GM21619 (cell line): Measurements from ENCODE around the gene AUTS2.
"Not testable (repeated sequence)": the region's sequence is repeated elsewhere in the genome, so short reads cannot be mapped to it uniquely, and the experiment has no call there.

Experiments
- ATAC-seq: cut with Tn5 transposase; IDR thresholded peaks from one replicate; pipeline ENCODE4 v1.9.1; 2021; ENCODE audit not compliant: unreplicated experiment

The AUTS2 gene

GRCh38 chr7:70268179-70268578 lies 669.9 kb downstream of the AUTS2 start:
- ATAC-seq: no peak

GRCh38 chr7:70270149-70270548 lies 671.9 kb downstream of the AUTS2 start:
- no peak for ATAC-seq

GRCh38 chr7:70271617-70272081 lies 673.4 kb downstream of the AUTS2 start:
- ATAC-seq: no peak

GRCh38 chr7:70275570-70275969 lies 677.3 kb downstream of the AUTS2 start:
- not testable (repeated sequence) for ATAC-seq

GRCh38 chr7:70285187-70285586 lies 686.9 kb downstream of the AUTS2 start:
- ATAC-seq: no peak

GRCh38 chr7:70285854-70286253 lies 687.6 kb downstream of the AUTS2 start:
- no peak for ATAC-seq

GRCh38 chr7:70288781-70289456 lies 690.6 kb downstream of the AUTS2 start:
- ATAC-seq: no peak

GRCh38 chr7:70292716-70293115 lies 694.4 kb downstream of the AUTS2 start:
- no peak for ATAC-seq

GRCh38 chr7:70294211-70294911 lies 696.1 kb downstream of the AUTS2 start:
- no peak for ATAC-seq

- no peak for ATAC-seq
Observed at GRCh38 chr7:70298780-70299471, 700.7 kb downstream of the AUTS2 start.

- no peak for ATAC-seq
Observed at GRCh38 chr7:70299472-70299807, 701.2 kb downstream of the AUTS2 start.

GRCh38 chr7:70301673-70302185 lies 703.5 kb downstream of the AUTS2 start:
- no peak for ATAC-seq

- ATAC-seq: no peak
Observed at GRCh38 chr7:70303309-70303708, 705.0 kb downstream of the AUTS2 start.

- ATAC-seq: no peak
Observed at GRCh38 chr7:70303780-70304179, 705.5 kb downstream of the AUTS2 start.

GRCh38 chr7:70306173-70306572 lies 707.9 kb downstream of the AUTS2 start:
- ATAC-seq: no peak

- no peak for ATAC-seq
Observed at GRCh38 chr7:70307544-70308106, 709.4 kb downstream of the AUTS2 start.

GRCh38 chr7:70312336-70312735 lies 714.1 kb downstream of the AUTS2 start:
- no peak for ATAC-seq

- ATAC-seq: no peak
Observed at GRCh38 chr7:70313271-70313670, 715.0 kb downstream of the AUTS2 start.

GRCh38 chr7:70313687-70314086 lies 715.4 kb downstream of the AUTS2 start:
- ATAC-seq: no peak

- ATAC-seq: no peak
Observed at GRCh38 chr7:70314221-70314620, 715.9 kb downstream of the AUTS2 start.

- ATAC-seq: no peak
Observed at GRCh38 chr7:70316745-70317144, 718.5 kb downstream of the AUTS2 start.

- ATAC-seq: no peak
Observed at GRCh38 chr7:70317356-70317755, 719.1 kb downstream of the AUTS2 start.
